HL-60/S4 treated with phorbol 12-myristate 13-acetate at 8.2 ng/mL for 4 days and 3 days (cell line): ENCODE data around the gene ZNF264.
"Not testable (repeated sequence)": the region's sequence is repeated elsewhere in the genome, so short reads cannot be mapped to it uniquely, and the experiment has no call there.

ENCODE experiments used
- in situ Hi-C: fragments of 300-500 bp; cut with MboI; formaldehyde crosslinking; loops from 2 replicates; pipeline ENCODE4 v1.15.0; 2022; ENCODE audit warnings: low sequenced_read_pairs

ZNF264 gene

DNA sequence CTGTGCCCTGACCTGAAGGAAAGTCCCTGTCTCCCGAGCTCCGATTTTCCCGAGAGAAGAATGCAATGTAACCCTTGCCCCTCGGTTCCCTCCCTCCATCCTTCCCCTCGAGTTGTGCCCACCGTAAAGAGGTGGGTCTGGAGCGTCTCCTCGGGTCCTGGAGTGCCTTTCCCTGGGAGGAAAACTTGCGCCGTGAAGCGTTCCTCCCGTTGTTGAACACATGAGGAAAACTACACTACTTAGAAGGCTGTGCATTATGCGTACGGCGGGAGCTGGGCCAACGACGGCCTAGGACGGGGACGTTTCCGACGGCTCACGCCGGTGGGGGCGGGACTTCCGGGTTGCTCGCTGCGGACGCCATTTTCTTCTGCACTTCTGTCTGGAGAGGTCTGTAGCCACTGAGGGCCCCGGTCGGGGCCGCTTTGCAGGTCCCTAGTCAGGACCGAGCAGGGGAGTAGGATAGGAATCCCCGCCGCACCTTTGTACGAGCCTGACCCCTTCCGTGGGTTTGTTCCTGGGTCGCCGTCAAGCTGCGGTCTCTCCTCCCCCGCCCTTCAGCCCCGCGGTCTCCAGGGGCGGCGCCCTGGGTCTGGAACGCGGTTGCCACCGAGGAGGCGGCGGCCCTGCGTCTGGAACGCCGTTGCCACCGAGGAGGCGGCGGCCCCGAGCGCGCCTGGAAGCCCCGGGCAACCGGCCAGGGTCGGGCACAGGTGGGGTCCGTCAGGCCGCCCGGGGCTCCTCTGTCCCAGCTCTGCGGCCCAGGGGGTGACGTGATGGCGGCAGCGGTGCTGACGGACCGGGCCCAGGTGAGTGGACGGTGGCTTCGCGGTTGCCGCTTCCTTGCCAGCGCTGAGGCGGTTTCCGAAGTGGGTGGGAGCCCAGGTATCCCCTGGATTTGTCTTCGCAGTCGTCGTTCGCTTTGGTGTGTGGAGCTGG is at the start of gene ZNF264:
Gene ZNF264 (plus strand): TSS at position 360 of the 936 bp plus-strand sequence. CDS start 414 bp downstream, at position 774.
- in situ Hi-C loops, result no loop called here

DNA sequence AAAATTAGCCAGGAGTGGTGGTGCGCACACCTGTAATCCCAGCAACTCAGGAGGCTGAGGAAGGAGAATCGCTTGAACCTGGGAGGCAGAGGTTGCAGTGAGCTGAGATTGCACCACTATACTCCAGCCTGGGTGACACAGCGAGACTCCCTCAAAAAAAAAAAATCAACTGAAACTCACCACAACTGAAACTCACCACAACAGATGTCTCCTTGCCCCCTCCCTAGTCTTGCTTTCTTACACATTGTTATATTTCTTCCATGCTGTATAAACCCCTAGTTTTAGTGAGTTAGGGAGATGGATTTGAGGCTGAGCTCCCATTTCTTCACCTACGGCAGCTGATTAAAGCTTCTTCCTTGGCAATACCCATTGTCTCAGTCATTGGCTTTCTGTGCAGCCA is 49.6 kb upstream of the ZNF264 start:
- in situ Hi-C loops, result no loop called here

DNA sequence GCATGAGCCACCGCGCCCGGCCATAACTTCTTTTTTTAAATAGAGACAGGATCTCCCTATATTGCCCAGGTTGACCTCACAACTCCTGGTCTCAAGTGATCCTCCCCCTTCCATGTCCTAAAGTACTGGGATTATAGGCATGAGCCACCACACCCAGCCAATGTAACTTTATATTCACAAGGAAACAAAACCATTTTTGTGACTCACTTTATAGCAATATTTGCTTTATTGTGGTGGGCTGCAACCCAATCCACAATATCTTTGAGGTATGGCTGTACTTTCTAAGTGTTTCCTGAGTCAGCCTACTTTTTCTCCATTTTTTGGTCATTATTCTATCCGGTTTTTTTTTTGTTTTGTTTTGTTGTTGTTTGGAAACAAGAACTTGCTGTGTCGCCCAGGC is 38.4 kb upstream of the ZNF264 start:
- in situ Hi-C loops, result no loop called here

DNA sequence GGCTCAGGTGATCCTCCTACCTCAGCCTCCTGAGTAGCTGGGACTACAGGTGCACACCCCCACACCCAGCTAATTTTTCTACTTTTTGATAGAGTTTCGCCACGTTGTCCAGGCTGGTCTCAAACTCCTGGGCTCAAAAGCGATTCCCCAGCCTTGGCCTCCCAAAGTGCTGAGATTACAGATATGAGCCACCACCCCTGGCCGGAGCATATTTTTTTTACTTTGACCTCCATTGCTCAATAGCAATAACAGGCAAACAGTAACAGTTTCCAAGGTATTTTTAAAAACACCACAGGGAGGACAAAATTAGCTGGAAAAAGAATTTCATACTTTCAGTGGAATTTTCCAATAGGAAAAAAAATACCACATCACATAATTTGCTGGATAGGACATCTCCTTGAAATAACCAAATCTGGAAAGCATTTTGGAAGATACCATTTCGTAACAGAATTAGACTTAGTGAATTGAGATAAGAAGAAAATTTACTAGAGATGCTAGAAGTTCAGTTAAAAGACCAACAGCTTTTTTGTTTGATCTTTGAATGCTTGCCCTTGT is 29.2 kb upstream of the ZNF264 start:
- in situ Hi-C loops, result no loop called here

DNA sequence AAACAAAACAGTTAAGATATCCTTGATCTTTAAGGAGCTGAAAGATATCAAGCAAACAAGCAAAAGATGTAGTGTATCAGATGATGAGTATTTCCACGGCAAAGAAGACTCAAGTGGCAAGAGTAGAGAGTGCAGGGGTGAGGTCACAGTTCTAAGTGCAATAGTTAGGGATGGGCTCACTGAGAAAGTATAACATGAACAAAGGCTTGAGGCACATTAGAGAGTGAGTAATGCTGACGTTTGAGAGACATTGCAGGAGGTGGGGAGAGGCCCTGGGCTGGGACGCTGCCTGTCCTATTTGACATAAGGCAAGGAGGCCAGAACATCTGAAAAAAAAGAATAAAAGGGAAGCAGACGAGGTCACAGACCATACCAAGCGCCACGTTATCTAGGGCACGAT is 25.5 kb upstream of the ZNF264 start:
- in situ Hi-C loops, result no loop called here

DNA sequence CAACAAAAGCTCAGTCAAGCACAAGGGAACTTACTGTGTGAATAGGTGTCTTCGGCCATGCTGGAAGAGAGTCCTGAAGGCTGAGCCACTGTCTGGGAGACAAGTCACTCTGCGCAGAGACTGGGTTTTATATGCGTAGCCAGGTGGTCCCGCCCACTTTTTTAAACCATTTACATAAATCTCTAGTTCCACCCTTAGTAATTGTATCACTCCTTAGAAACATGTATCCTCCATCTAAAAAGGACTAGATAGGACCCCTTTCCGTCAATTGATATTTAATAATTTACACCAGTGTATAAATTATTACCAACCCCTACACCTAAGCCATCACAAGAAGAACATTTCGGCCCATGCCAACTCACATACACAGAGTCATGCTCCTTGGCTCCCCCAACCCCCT is 23.9 kb upstream of the ZNF264 start, which contains the start of gene DUXA:
Gene DUXA (minus strand): TSS at position 101 of the 400 bp plus-strand sequence. CDS start 42 bp downstream, at position 59.
- in situ Hi-C loops, result no loop called here

DNA sequence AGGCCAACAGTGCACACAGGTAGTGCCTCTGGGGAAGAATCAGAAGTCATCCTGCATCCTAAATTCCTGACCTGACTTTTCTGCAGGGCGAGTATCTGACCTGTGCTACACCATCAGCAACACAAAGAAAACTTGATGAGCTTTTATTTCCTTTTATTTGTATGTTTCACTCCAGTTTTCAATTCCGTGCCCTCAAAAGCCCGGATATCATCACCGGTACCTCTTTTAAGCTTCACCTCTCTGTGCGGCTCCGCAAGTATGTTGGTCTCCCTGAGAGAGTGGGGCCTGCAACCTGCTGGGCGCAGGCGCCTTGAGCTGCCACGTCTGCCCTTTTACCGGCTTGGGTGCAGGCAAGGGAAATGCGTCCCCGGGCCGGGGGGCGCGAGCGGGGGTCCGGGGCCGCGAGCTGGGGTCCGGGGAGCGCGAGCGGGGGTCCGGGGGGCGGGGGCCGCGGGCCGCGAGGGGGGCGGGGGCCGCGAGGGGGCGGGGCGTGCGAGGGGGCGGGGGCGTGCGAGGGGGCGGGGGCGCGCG is 19.7 kb upstream of the ZNF264 start:
- in situ Hi-C loops, result no loop called here

DNA sequence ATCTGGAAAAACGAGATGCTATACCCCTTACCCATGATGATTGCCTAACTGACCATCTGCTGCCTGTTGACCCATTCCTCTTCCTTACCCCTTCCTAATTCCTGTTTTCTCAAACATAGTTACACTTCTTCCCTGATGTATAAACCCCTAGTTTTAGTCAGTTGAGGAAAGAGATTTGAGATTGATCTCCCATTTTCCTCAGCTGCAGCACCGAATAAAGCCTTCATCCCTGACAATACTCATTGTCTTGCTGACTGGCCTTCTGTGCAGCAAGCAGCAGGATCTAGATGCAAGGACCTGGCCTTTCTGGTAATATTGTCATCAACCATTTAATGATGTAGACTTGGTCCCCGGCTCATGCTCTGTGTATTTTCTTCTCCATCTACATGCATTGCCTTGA is 999 bp upstream of the ZNF264 start:
- in situ Hi-C loops, result no loop called here

DNA sequence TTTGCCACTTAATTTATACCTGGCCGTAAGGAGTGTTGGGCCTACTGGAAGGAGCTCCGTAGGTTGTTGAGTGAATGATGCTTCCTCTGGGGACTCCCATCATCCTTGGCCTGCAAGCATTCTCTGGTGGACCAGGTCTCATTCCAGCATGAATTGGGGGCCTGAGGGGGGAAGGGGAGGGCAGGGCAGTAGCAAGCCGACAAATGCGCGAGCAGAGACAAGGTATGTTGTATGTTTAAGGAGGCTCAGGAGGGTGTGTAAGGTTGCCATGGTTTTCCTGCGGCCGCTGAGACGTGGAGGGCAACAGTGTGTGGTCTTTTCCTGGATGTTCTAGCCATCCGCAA is 749 bp downstream of the ZNF264 start:
- in situ Hi-C loops, result no loop called here

DNA sequence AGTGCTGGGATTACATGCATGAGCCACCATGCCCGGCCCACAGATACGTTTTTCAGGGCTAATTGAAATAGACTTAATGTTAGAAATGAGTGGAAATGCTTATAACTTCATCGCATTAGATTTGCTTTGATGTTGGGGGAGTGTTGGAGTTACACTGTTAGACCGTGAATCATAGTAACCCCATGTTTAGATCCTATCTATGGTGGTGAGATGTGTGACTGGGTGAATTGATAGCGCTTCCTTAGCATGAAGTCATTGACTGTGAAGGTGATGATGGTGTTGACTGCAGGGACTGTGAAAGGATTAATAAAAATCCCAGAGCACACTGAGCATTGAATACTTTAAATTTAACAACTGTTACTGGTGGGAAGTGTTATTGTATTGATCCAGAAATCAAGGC is 1.7 kb downstream of the ZNF264 start:
- in situ Hi-C loops, result no loop called here

DNA sequence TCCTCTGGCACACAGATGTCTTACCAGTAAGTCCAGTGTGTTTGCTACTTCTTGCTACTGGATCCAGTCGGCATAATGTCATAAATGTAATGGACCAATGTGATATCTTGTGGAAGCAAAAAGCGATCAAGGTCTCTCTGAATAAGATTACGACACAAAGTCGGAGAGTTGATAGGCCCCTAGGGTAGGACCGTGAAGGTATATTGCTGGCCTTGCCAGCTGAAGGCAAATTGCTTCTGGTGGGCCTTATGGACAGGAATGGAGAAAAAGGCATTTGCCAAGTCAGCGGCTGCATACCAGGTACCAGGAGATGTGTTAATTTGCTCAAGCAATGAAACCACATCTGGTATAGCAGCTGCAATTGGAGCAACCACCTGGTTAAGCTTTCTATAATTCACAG is 6.6 kb downstream of the ZNF264 start:
- in situ Hi-C loops, result not testable (repeated sequence)

DNA sequence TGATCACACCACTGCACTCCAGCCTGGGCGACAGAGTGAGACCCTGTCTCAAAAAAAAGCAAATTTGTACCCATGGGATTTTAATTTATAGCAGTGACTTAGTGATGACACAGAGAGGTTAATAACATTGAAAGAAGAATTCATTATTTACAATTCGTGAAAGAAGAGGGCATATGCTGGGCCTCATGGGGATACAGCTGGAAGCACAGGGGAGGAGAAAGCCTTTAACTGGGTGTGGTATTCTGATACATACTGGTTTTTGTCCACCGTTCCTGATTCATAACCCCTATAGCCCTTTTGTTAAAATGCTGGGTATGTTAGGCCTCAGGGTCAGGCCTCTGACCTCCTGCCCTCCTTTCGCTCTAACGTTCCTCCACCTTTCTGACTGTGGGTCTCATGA is 10.9 kb downstream of the ZNF264 start:
- in situ Hi-C loops, result no loop called here

DNA sequence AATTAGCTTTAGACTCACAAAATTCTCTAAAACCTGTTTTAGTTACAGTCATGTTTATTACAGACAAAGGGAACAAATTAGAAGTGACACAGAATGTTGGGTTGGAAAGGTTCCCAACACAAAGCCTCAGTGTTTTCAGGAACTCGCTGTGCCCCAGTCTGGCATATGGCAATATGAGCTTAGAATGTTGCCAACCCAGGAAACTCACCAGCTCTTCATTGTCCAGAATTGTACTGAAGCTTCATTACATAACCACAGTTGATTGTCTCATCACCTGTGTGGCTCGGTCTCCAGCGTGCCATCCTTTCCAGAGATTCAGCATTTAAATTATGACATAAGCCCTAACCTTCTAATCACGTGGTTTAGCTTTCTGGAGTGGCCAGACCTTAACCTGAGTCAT is 19.1 kb downstream of the ZNF264 start:
- in situ Hi-C loops, result no loop called here

DNA sequence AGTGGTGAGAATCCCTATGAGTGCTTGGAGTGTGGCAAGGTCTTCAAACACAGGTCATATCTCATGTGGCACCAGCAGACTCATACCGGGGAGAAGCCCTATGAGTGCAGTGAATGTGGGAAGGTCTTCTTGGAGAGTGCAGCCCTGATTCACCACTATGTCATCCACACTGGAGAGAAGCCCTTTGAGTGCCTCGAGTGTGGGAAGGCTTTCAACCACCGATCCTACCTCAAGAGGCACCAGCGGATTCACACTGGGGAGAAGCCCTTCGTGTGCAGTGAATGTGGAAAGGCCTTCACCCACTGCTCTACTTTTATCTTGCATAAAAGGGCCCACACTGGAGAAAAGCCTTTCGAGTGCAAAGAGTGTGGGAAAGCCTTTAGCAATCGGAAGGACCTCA is 20.8 kb downstream of the ZNF264 start:
- in situ Hi-C loops, result no loop called here

DNA sequence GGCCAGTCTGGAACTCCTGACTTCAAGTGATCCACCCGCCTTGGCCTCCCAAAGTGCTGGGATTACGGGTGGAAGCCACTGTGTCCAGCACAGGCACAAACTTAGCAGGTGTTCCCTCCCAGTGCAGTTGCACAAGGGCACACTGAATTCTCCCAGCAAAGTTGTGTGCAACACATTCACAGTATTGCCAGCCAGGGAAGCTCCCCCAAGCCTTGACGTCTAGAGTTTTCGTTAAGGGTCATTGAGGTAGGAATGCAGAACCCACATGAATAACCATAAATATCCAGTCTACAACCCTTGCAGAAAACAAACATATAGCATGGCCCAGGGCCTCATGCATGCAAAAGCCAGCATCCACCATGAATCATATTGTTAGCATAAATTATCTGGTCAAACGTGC is 36.2 kb downstream of the ZNF264 start:
- in situ Hi-C loops, result no loop called here

DNA sequence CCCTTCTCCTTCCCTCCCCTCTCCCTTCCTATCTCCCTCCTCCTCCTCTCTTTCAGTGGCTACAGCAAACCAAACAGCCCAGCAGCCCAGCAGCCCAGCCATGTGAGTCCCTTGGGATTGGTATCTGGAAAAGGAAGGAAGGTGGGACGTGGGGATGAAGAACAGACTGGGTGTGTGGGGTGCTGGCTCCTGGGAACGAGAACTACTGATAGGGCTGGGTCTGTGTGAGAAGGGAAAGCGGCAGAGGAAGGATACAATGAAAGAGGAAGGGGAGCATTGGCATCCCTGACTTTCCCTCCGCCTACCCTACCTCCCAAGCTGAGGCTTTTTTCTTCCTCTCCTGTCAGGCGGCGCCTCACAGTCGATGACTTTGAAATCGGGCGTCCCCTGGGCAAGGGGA is 40.4 kb downstream of the ZNF264 start:
- in situ Hi-C loops, result no loop called here

DNA sequence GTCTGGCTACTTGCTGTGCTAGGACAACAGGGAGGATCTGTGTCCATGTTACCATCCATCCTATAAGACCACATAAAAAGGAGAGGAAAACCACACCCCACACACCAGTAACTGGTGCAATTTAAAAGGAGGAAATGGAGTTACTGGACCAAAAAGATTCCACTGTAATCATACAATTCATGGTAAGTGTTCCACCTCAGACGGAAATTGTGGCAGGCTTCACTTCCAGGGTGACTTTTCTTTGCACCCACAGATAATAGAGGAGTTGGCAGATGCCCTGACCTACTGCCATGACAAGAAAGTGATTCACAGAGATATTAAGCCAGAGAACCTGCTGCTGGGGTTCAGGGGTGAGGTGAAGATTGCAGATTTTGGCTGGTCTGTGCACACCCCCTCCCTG is 41.9 kb downstream of the ZNF264 start:
- in situ Hi-C loops, result no loop called here

DNA sequence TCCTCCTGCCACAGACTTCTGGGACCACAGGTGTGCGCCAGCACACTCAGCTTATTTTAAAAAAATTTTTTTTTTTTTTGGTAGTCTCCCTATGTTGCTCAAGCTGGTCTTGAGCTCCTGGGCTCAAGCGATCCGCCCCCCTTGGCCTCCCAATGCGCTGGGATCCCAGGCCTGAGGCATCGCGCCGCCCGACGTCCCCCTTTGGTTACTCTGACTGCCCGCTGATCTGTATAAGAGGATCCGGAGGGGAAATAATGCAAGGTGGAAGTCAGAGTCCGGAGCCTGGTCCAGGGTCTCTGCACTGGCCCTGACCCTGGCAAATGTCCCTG is 48.6 kb downstream of the ZNF264 start:
- in situ Hi-C loops, result no loop called here

DNA sequence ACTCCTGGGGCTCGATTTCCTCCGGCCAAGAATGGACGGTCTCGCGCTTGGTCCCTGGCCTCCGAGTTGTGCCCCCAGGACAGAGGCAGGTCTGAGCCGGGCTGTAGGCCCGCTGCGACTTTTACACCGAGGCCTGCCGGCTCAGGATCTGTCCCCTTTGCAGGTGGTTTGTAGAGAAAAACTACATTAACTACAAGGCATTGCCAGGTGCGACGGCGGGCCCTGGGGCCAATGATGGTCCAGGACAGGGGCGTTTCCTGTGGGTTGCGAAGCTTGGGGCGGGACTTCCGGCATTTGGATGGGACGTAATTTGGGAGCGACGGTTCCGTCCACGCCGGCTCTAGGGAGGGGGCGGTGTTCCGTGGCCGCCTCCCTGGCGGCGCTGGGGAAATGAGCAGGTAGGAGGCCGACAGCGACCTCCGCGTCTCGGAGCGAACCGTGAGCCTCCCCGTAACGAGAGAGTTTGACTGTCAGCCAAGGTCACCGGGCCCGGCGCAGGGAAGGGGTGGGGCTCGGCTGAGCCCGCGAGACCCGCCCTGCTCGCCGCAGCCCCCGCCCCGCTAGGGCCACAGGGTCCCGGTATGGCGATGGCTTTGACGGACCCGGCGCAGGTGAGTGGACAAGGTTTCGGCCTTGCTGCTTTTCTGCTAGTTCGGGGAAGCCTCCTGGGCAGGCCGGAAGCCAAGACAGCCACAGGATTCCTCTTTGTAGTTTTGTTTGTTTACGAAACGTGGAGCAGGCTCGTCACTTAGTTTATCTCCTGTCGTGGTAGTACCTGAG is 49.2 kb downstream of the ZNF264 start, which contains the start of gene ZNF805:
Gene ZNF805 (plus strand): TSS at position 322 of the 780 bp plus-strand sequence. CDS start 260 bp downstream, at position 582.
- in situ Hi-C loops, result no loop called here

DNA sequence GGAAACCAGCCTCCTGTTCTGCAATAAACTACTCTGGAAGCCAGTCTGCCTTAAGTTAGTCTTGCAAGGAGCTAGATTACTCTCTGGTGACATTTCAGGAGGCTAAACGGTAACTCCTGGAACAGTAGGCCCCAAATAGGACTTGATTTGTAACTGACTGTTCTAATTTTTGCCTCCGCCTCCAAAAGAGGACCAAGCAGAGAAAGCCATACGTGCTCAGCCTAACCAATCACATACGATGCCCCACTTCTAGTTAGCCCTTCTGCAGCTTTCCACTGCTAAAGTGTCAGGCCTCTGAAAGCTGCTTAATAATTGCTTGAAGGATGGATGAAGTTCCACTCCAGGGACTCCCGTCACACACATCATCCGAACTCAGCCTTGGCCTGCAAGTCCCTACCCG is 49.9 kb downstream of the ZNF264 start:
- in situ Hi-C loops, result no loop called here

DNA sequence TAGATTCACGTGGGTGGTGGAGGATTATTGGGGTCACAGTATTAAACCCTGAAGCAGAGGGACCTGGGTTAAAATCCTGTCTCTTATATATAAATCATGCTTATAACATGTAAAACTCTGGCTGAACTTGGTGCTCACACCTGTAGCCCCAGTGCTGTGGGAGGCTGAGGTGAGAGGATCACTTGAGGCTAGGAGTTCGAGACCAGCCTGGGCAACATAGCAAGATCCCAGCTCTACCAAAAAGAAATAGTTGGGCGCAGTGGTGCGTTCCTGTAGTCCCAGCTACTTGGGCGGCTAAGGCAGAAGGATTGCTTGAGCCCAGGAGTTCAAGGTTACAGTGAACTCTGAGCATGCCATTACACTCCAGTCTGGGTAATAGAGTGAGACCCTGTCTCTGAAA is 51.5 kb downstream of the ZNF264 start:
- in situ Hi-C loops, result no loop called here
